ENCODE measurements around the gene MMP21. TPM values are rescaled to one million over a fixed set of nuclear protein-coding genes. Genes with fewer than 3 reads are reported as not detected.
A peak's percentile ranks its signal among the peaks of the same experiment; 100 is the strongest.

MMP21 gene
- total RNA-seq, 3 donors from 2014 or later = 0.33 to 0.59 TPM; not detected in 1

DNA sequence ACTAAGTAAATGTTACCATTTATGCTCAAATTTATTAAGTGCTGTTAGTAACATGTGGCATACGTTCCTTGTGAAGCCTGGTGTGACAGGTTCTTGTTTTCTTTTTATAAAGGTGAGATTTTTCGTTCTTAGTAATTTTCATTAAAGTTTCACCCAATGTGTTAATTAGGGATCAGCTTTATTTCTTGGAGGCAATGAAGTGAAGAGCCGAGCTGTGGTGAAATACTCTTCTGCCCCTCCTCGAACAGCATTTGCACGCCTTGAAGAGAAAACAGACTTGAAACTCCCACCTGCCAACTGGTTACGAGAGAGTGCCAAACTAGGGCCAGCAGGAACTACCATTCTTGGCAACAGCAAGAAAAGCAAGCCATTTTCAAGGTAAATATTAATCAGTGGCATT lies 54.6 kb downstream of the MMP21 start:
- H3K4me1 ChIP-seq = no peaks in the 10 kb centered on the region

DNA sequence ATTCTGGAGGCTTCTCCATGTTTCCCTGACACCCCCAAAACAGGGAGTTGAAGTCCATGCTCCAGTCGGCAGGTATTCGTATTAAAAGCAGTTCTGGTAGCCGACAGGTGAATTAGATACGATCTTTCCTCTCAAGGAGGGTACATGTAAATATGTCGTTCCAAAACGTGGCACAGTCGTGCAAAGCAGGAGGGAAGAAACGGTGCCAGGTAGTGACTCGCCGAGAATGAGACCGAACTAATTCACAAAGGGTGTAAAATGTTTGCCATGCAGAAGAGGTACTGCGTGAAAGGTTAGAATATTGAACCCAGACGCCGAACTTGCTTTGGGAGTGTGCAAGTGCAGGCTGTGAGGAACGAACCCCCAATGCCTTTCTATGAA lies 55.6 kb downstream of the MMP21 start:
- Histone ChIP-seq H3K27ac (peak overlapping the region; percentile 91 to 92), H3K9me3 (no peaks in the 10 kb centered on the region), H3K4me1 (no peaks in the 10 kb centered on the region), H3K4me3 (peak overlapping the region; percentile 85 to 89 (median 86)), H3K27me3 (no peaks in the 10 kb centered on the region), H3K36me3 (no peaks in the 10 kb centered on the region)
- DNase-seq (ENCODE audit: low spot score in 2 of 2) = no peak
- TF ChIP-seq POLR2A (IDR thresholded peaks at IDR 0.05) (no peak), POLR2AphosphoS5 (IDR thresholded peaks at IDR 0.05) (no peak)
- TF ChIP-seq, protein P1, sequence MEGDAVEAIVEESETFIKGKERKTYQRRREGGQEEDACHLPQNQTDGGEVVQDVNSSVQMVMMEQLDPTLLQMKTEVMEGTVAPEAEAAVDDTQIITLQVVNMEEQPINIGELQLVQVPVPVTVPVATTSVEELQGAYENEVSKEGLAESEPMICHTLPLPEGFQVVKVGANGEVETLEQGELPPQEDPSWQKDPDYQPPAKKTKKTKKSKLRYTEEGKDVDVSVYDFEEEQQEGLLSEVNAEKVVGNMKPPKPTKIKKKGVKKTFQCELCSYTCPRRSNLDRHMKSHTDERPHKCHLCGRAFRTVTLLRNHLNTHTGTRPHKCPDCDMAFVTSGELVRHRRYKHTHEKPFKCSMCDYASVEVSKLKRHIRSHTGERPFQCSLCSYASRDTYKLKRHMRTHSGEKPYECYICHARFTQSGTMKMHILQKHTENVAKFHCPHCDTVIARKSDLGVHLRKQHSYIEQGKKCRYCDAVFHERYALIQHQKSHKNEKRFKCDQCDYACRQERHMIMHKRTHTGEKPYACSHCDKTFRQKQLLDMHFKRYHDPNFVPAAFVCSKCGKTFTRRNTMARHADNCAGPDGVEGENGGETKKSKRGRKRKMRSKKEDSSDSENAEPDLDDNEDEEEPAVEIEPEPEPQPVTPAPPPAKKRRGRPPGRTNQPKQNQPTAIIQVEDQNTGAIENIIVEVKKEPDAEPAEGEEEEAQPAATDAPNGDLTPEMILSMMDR (IDR thresholded peaks at IDR 0.05) = no peak
- intact Hi-C loops (cut with DNase I; ENCODE audit: low total_unique reads) = no loop called here

More for the DNA sequence above, 54.6 kb downstream of the MMP21 start:
- Histone ChIP-seq H3K4me3 (no peak overlapping the region), H3K27ac (no peak overlapping the region), H3K9me3 (no peaks in the 10 kb centered on the region), H3K36me3 (no peaks in the 10 kb centered on the region), H3K27me3 (no peaks in the 10 kb centered on the region)
- intact Hi-C loops (cut with DNase I; ENCODE audit: low total_unique reads) = no loop called here
- no peak for TF ChIP-seq POLR2A (IDR thresholded peaks at IDR 0.05)
- DNase-seq (ENCODE audit: low spot score in 2 of 2) = no peak

GRCh38 chr10:125719173-125720001 lies 56.2 kb downstream of the MMP21 start, which contains the start of gene EDRF1:
Gene EDRF1 (plus strand): TSS chr10:125719709. CDS start chr10:125719808, 99 bp downstream.
- Histone ChIP-seq H3K27ac (peak within 1 kb of the TSS; percentile 91 to 92), H3K27me3 (no peaks in the 10 kb centered on the region), H3K9me3 (no peaks in the 10 kb centered on the region), H3K4me3 (peak within 1 kb of the TSS; percentile 85 to 89 (median 86)), H3K4me1 (no peaks in the 10 kb centered on the region), H3K36me3 (no peaks in the 10 kb centered on the region)
- intact Hi-C loops (cut with DNase I; ENCODE audit: low total_unique reads) = no loop called here
- TF ChIP-seq POLR2A (IDR thresholded peaks at IDR 0.05) (peak; percentile 71), POLR2AphosphoS5 (IDR thresholded peaks at IDR 0.05) (peak; percentile 74 to 87 (median 86))
- TF ChIP-seq, protein P1 (IDR thresholded peaks at IDR 0.05) = no peak
- DNase-seq (ENCODE audit: low spot score in 2 of 2) = peak; percentile 99

Other genes with a start within 250 kb of the MMP21 start
- not detected for gene TEX36, start 92.7 kb downstream of the MMP21 start, total RNA-seq
- gene EDRF1, start 56.1 kb downstream of the MMP21 start, total RNA-seq = 10 to 100 TPM; 23.8 to 37.3 (median 35.1) TPM
- 10 to 100 TPM; 31.5 to 45.2 (median 35.1) TPM for gene UROS, start 47.4 kb upstream of the MMP21 start, total RNA-seq
- gene BCCIP, start 47.7 kb upstream of the MMP21 start, total RNA-seq = 10 to 100 TPM; 41.9 to 60.0 (median 46.5) TPM
- gene DHX32, start 105.5 kb upstream of the MMP21 start, total RNA-seq = 10 to 100 TPM; 18.1 to 54.6 (median 42.0) TPM
- gene FANK1, start 120.7 kb upstream of the MMP21 start, total RNA-seq = 10 to 100 TPM in 2 of 3 donors, 1 to 10 TPM in 1; 2.6 to 18.1 (median 13.8) TPM